Prostate gland (tissue), 2 donors: ENCODE measurements around the gene ST6GALNAC3. TPM values are rescaled to one million over a fixed set of nuclear protein-coding genes. Genes with fewer than 3 reads are reported as not detected.
"Not testable (repeated sequence)": the region's sequence is repeated elsewhere in the genome, so short reads cannot be mapped to it uniquely, and the experiment has no call there.

Experiments used
- DNase-seq: peaks from one replicate; pipeline ENCODE4 v3.0.0-alpha.2; 2019; ENCODE audit warnings: low spot score
- H3K27ac ChIP-seq, 2 donors: fragments of 200-600 bp; sonication (generic); 2 replicates each; pipeline ENCODE4 v1.5.1; 2017 to 2019
- H3K27me3 ChIP-seq: fragments of 200-600 bp; sonication (generic); replicated peaks from 2 replicates; pipeline ENCODE4 v1.5.1; 2019; ENCODE audit not compliant: insufficient read depth
- H3K36me3 ChIP-seq, 2 donors: fragments of 200-600 bp; sonication (generic); 1 replicate in 1 of 2; 2 replicates in 1 of 2; pipeline versions ENCODE4 v1.5.1 to v1.8.1; 2017 to 2019
- H3K4me1 ChIP-seq: fragments of 200-600 bp; sonication (generic); replicated peaks from 2 replicates; pipeline ENCODE4 v1.5.1; 2019
- H3K4me3 ChIP-seq, 2 donors: fragments of 200-600 bp; sonication (generic); 2 replicates each; pipeline ENCODE4 v1.5.1; 2017 to 2019
- H3K9me3 ChIP-seq: fragments of 200-600 bp; sonication (generic); 2 replicates; pipeline ENCODE4 v1.5.1; 2017
- CTCF ChIP-seq, 4 experiments: fragments of 200-600 bp in 2 of 4; fragments of 450-650 bp in 2 of 4; sonication (generic) in 2 of 4; IDR thresholded peaks; 1 replicate in 3 of 4; 2 replicates in 1 of 4; pipeline ENCODE4 v1.5.1; 2016 to 2019; ENCODE audit warnings: antibody characterized with exemption in 4 of 4, mild to moderate bottlenecking in 2 of 4, moderate library complexity in 2 of 4
- POLR2A ChIP-seq: fragments of 450-650 bp; IDR thresholded peaks from one replicate; pipeline ENCODE4 v1.6.1; 2016; ENCODE audit warnings: antibody characterized with exemption, mild to moderate bottlenecking
- POLR2AphosphoS5 ChIP-seq: sonication (generic); formaldehyde crosslinking; IDR thresholded peaks from one replicate; pipeline ENCODE4 v1.6.1; 2017; ENCODE audit warnings: antibody characterized with exemption
- WGBS: methylation state at CpG from one replicate; pipeline ENCODE4 v1.1.5; 2018; 5-methylcytosine and 5-hydroxymethylcytosine counted together
- intact Hi-C: fragments of 100-400 bp; cut with DNase I; formaldehyde crosslinking; loops from one replicate; pipeline ENCODE4 v1.14.2; 2022
- total RNA-seq, 2 donors: library from RNA; depleted of rRNA; stranded (reverse); fragments of >200 nt; gene quantifications; one replicate each; pipeline ENCODE4 v1.1.0, GENCODE V29; 2016

Gene ST6GALNAC3
- total RNA-seq, 2 donors from 2014 or later = 0.41 to 0.80 TPM

DNA sequence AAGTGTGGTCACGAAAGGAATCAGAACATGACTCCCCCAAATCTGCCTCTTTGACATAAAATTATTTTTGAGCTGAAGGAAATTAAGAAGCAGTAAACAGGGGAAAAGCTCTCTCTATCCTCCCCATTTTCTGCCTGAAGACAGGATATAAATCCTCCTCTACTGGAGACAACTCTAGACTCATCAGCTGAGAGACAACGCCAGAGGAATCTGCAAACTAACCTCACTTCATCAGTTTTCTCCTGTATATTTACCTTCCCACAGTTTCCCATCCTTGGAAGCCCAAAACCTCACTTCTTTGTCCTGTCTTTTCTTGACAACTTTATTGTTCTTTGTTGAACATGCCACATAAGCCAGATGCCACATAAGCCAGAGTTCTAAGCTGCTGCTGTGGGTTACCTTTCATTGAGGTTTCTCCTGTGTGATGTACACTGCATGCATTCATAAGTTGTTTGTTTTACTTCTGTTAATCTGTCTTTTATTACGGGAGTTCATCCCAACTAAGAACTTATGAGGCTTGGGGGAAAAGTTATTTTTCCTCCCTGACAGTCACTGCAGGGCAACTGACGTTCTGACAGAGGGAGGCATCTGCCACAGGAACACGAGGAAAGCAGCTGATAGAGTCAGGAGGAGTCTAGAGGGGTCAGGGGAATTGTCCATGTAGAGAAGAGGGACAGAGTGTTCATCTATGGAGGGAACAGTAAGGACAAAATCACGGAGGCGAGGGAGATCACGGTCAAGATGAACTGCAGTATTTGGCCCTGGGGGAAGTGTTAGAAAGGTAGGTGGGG, 19.2 kb downstream of the ST6GALNAC3 start:
- TF ChIP-seq CTCF (IDR thresholded peaks at IDR 0.05) (no peak), POLR2A (no peak), POLR2AphosphoS5 (no peak)
- Histone ChIP-seq H3K9me3 (no peaks in the 10 kb centered on the region), H3K36me3 (no peaks in the 10 kb centered on the region), H3K4me3 (no peak overlapping the region), H3K4me1 (no peaks in the 10 kb centered on the region), H3K27ac (no peak overlapping the region), H3K27me3 (no peaks in the 10 kb centered on the region)
- DNase-seq = no peak
- WGBS = 81% methylated on average over 8 of the region's 8 CpGs
- intact Hi-C loops = no loop called here

DNA sequence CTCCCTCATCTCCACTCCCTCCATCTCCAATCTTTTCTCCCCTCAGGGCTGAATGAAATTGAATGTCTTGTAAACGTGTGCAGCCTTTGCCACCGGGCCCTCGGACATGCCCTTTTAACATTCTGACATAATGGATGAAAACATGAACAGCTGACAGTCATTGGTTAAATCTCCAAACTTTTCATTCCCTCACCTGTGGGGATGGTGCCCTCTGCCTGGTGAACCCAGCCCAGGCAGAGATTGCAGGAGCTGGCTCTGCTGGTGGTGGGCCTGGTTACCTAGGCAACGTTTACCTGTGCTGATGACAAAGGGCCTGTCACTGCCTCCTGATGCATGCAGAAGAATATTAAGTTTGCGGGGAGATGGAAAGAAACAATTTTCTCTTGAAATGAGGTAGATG, 21.3 kb downstream of the ST6GALNAC3 start:
- Histone ChIP-seq H3K9me3 (no peaks in the 10 kb centered on the region), H3K27me3 (no peaks in the 10 kb centered on the region), H3K27ac (no peak overlapping the region), H3K4me1 (no peaks in the 10 kb centered on the region), H3K36me3 (no peaks in the 10 kb centered on the region), H3K4me3 (no peak overlapping the region)
- 69% methylated on average over 5 of the region's 5 CpGs for WGBS
- TF ChIP-seq POLR2AphosphoS5 = no peak
- no peak for TF ChIP-seq CTCF (IDR thresholded peaks at IDR 0.05)
- no peak for TF ChIP-seq POLR2A
- no peak for DNase-seq
- intact Hi-C loops = no loop called here

GRCh38 chr1:76097064-76097463, 22.5 kb downstream of the ST6GALNAC3 start:
- H3K9me3 ChIP-seq, H3K27me3 ChIP-seq, intact Hi-C loops, H3K4me3 ChIP-seq, H3K27ac ChIP-seq, H3K36me3 ChIP-seq, H3K4me1 ChIP-seq, DNase-seq: not testable (repeated sequence)
- 95% methylated on average over 8 of the region's 8 CpGs for WGBS

- Histone ChIP-seq H3K4me1 (no peaks in the 10 kb centered on the region), H3K27ac (no peak overlapping the region), H3K36me3 (no peaks in the 10 kb centered on the region), H3K4me3 (no peak overlapping the region), H3K27me3 (no peaks in the 10 kb centered on the region), H3K9me3 (no peaks in the 10 kb centered on the region)
- intact Hi-C loops = no loop called here
- no peak for DNase-seq
- WGBS = 94% methylated on average over 3 of the region's 3 CpGs
- TF ChIP-seq POLR2AphosphoS5 = no peak
- TF ChIP-seq POLR2A = no peak
- no peak for TF ChIP-seq CTCF (IDR thresholded peaks at IDR 0.05)
These were observed 24.3 kb downstream of the ST6GALNAC3 start for GRCh38 chr1:76098845-76099244.

DNA sequence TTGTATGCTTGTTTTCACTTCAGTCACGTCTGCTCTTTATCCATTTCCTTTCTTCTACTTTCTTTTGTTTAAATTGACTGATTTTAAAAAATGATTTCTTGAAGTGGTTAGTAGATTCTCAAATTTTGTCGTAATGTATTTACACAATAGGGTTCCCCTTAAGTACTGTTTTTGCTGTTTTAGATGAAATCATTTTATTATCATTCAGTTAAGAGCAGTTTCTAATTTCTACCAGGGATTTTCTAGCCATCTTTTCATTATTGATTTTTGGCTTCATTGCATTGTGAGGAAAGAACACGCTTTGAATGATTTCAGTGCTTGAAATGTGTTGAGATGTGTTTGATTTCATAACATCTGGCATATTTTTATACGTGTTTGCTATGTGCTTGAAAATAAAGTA, 27.0 kb downstream of the ST6GALNAC3 start:
- TF ChIP-seq CTCF (IDR thresholded peaks at IDR 0.05) (no peak), POLR2AphosphoS5 (no peak), POLR2A (no peak)
- H3K4me1 ChIP-seq = no peaks in the 10 kb centered on the region
- H3K36me3 ChIP-seq = no peaks in the 10 kb centered on the region
- H3K4me3 ChIP-seq = no peak overlapping the region
- intact Hi-C loops = no loop called here
- no peak for DNase-seq
- 86% methylated on average over 4 of the region's 4 CpGs for WGBS
- H3K27me3 ChIP-seq = no peaks in the 10 kb centered on the region
- no peaks in the 10 kb centered on the region for H3K9me3 ChIP-seq
- no peak overlapping the region for H3K27ac ChIP-seq
